K562 (cell line): ENCODE data around the gene RAMP2. TPM values are rescaled to one million over a fixed set of nuclear protein-coding genes. Genes with fewer than 3 reads are reported as not detected.

Source experiments
- GTF2E2 ChIP-seq: fragments of 200-800 bp; sonication (Bioruptor generic); IDR thresholded peaks from 2 replicates; pipeline ENCODE4 v1.6.1; 2016; ENCODE audit warnings: missing genetic modification characterization, missing compliant biosample characterization
- ILK ChIP-seq: fragments of 450-650 bp; IDR thresholded peaks from 2 replicates; pipeline ENCODE4 v1.6.1; 2016; ENCODE audit warnings: missing genetic modification characterization, low read depth, mild to moderate bottlenecking, missing compliant biosample characterization, moderate library complexity, borderline replicate concordance
- IRF1 ChIP-seq: sonication (generic); formaldehyde crosslinking; IDR thresholded peaks from 2 replicates; pipeline ENCODE4 v1.8.0; 2022; ENCODE audit warnings: missing genetic modification reagents, mild to moderate bottlenecking, borderline replicate concordance
- KAT7 ChIP-seq: sonication (generic); formaldehyde crosslinking; IDR thresholded peaks from 2 replicates; pipeline ENCODE4 v1.8.0; 2022; ENCODE audit warnings: missing genetic modification reagents, mild to moderate bottlenecking, borderline replicate concordance
- MAFF ChIP-seq: IDR thresholded peaks from 2 replicates; pipeline ENCODE4 v1.6.1; 2012; ENCODE audit warnings: low read length, improper control_type of control experiment
- NR2F6 ChIP-seq: fragments of 450-650 bp; formaldehyde crosslinking; IDR thresholded peaks from 2 replicates; pipeline ENCODE4 v1.4.0; 2020; ENCODE audit warnings: mild to moderate bottlenecking
- OTX1 ChIP-seq: fragments of 450-650 bp; formaldehyde crosslinking; IDR thresholded peaks from 2 replicates; pipeline ENCODE4 v1.4.0; 2022; ENCODE audit warnings: mild to moderate bottlenecking
- RHOXF2B ChIP-seq: fragments of 250-450 bp; sonication (Bioruptor Pico); conservative IDR thresholded peaks from 2 replicates; pipeline ENCODE4 v1.5.1; 2021
- SETDB1 ChIP-seq: IDR thresholded peaks from one replicate; pipeline ENCODE4 v1.6.1; 2012; ENCODE audit warnings: low read length, control low read depth, inconsistent platforms
- TBL1XR1 ChIP-seq, 2 experiments: IDR thresholded peaks; 2 replicates each; pipeline ENCODE4 v1.6.1; 2012; ENCODE audit warnings: improper control_type of control experiment in 2 of 2, low read length in 2 of 2, mild to moderate bottlenecking in 1 of 2
- TRIM28 ChIP-seq: fragments of 450-650 bp; IDR thresholded peaks from 2 replicates; pipeline ENCODE4 v1.6.1; 2017
- U2AF2 ChIP-seq: fragments of 200-400 bp; formaldehyde crosslinking; optimal IDR thresholded peaks from 2 replicates; pipeline ENCODE3; 2017; ENCODE audit warnings: low read depth, mild to moderate bottlenecking, low read length
- ZBTB2 ChIP-seq: fragments of 450-650 bp; IDR thresholded peaks from 2 replicates; pipeline ENCODE4 v1.6.1; 2016; ENCODE audit warnings: antibody characterized with exemption
- ZBTB40 ChIP-seq, 2 experiments: fragments of 450-650 bp in 1 of 2; sonication (generic) in 1 of 2; formaldehyde crosslinking in 1 of 2; IDR thresholded peaks; 2 replicates each; pipeline versions ENCODE4 v1.7.1 to v1.9.0; 2016 to 2022; ENCODE audit warnings: inconsistent platforms in 1 of 2, mild to moderate bottlenecking in 1 of 2, missing genetic modification reagents in 1 of 2
- ZNF431 ChIP-seq: sonication (generic); formaldehyde crosslinking; IDR thresholded peaks from 2 replicates; pipeline ENCODE4 v1.8.0; 2022; ENCODE audit warnings: mild to moderate bottlenecking, missing genetic modification reagents
- ZNF445 ChIP-seq: fragments of 250-450 bp; sonication (Bioruptor Pico); IDR thresholded peaks from 2 replicates; pipeline ENCODE4 v1.4.0; 2020; ENCODE audit warnings: low read depth, mild to moderate bottlenecking, moderate library complexity
- polyA plus RNA-seq, 8 experiments: library from polyadenylated mRNA; depleted of rRNA in 4 of 8; stranded (reverse) in 5 of 8; unstranded in 3 of 8; fragments of >200 nt; fragmentation: Nextera tagmentation in 2 of 8; fragmentation: Illumina TruSeq in 1 of 8; extraction: Ambion mirVana in 2 of 8; extraction: Trizol in 1 of 8; gene quantifications; 2 replicates each; pipeline versions ENCODE4 v1.2.1 to v1.2.3, GENCODE V29; 2011 to 2014; ENCODE audit warnings: inconsistent platforms in 1 of 8, missing spikeins in 1 of 8
- total RNA-seq, 7 experiments: library from RNA; depleted of rRNA in 6 of 7; stranded (reverse); fragments of >200 nt in 6 of 7; fragmentation: Illumina TruSeq in 2 of 7; extraction: Trizol in 2 of 7; gene quantifications; 2 replicates each; pipeline versions ENCODE4 v1.2.1 to v1.2.3, GENCODE V29; 2011 to 2021; ENCODE audit warnings: low replicate concordance in 1 of 7

RAMP2 gene
- total and polyA plus RNA-seq, 9 of the 15 experiments (the other 6 are each of a cell fraction or from before 2014, with no cell fraction given), result not detected

- TF ChIP-seq NR2F6 (CRISPR knock-in tag), result no peak
- TF ChIP-seq ZNF445 (CRISPR knock-in tag), result no peak
- TF ChIP-seq KAT7 (CRISPR knock-in tag), result peak; percentile 91; the same call in 1 of the 2 replicates
- peak; percentile 42; the same call in 1 of the 2 replicates for TF ChIP-seq OTX1 (CRISPR knock-in tag)
- TF ChIP-seq ILK (tag), result no peak
- no peak for TF ChIP-seq SETDB1
- TF ChIP-seq RHOXF2B, result no peak
- no peak for TF ChIP-seq TRIM28
- no peak for TF ChIP-seq U2AF2
- peak; percentile 98 for TF ChIP-seq GTF2E2 (tag)
- TF ChIP-seq MAFF, result no peak
- no peak for TF ChIP-seq IRF1 (CRISPR knock-in tag)
- TF ChIP-seq ZNF431 (CRISPR knock-in tag), result no peak
- TF ChIP-seq TBL1XR1 (IDR thresholded peaks at IDR 0.05; ENCODE audit: low read length in 2 of 2), result peak; percentile 58 to 59; a peak in 1 of 4 replicates
- TF ChIP-seq ZBTB40 (IDR thresholded peaks at IDR 0.05), result peak; percentile 99
- TF ChIP-seq ZBTB40 (CRISPR knock-in tag; IDR thresholded peaks at IDR 0.05), result no peak
- TF ChIP-seq ZBTB2, result no peak
Measured at GRCh38 chr17:42773290-42774035, 12.4 kb downstream of the RAMP2 start, which contains the start of gene VPS25 (continued).
